Neural progenitor cell (in vitro differentiated cells): Measurements from ENCODE around the gene TCEAL1. TPM values are rescaled to one million over a fixed set of nuclear protein-coding genes. Genes with fewer than 3 reads are reported as not detected.

Experiments used
- DNase-seq: peaks from one replicate; pipeline ENCODE4 v3.0.0-alpha.2; 2016; ENCODE audit warnings: low spot score
- H2AFZ ChIP-seq: fragments of 200-600 bp; sonication (generic); replicated peaks from 2 replicates; pipeline ENCODE4 v1.6.1; 2016; ENCODE audit warnings: antibody characterized with exemption
- H3F3A ChIP-seq: fragments of 200-600 bp; sonication (generic); 2 replicates; pipeline ENCODE4 v1.6.1; 2016; ENCODE audit warnings: antibody characterized with exemption, low read depth
- H3K27ac ChIP-seq: fragments of 200-600 bp; sonication (generic); 2 replicates; pipeline ENCODE4 v1.5.1; 2016; ENCODE audit warnings: mild to moderate bottlenecking
- H3K27me3 ChIP-seq: fragments of 200-600 bp; sonication (generic); 2 replicates; pipeline ENCODE4 v1.6.1; 2016; ENCODE audit warnings: mild to moderate bottlenecking, moderate library complexity
- H3K36me3 ChIP-seq: fragments of 200-600 bp; sonication (generic); 2 replicates; pipeline ENCODE4 v1.5.1; 2016
- H3K4me1 ChIP-seq: fragments of 200-600 bp; sonication (generic); 2 replicates; pipeline ENCODE4 v1.6.1; 2016; ENCODE audit warnings: mixed run types
- H3K4me2 ChIP-seq: fragments of 200-600 bp; sonication (generic); 2 replicates; pipeline ENCODE4 v1.6.1; 2016
- H3K4me3 ChIP-seq: fragments of 200-600 bp; sonication (generic); 2 replicates; pipeline ENCODE4 v1.5.1; 2016
- H3K79me2 ChIP-seq: fragments of 200-600 bp; sonication (generic); 2 replicates; pipeline ENCODE4 v1.6.1; 2016; ENCODE audit warnings: low read depth
- H3K9ac ChIP-seq: fragments of 200-600 bp; sonication (generic); 2 replicates; pipeline ENCODE4 v1.6.1; 2016
- H3K9me3 ChIP-seq: fragments of 200-600 bp; sonication (generic); 2 replicates; pipeline ENCODE4 v1.5.1; 2016; ENCODE audit warnings: low read depth
- H4K20me1 ChIP-seq: fragments of 200-600 bp; sonication (generic); 2 replicates; pipeline ENCODE4 v1.6.1; 2016; ENCODE audit warnings: low read depth
- H3K27ac Mint-ChIP-seq: 3 replicates; pipeline ENCODE4 v1.8.0; 2021; ENCODE audit warnings: mixed read lengths
- H3K27me3 Mint-ChIP-seq: 2 replicates; pipeline ENCODE4 v1.8.0; 2022; ENCODE audit warnings: low read depth, mild to moderate bottlenecking, inconsistent platforms, moderate library complexity, mixed read lengths; ENCODE audit not compliant: insufficient read depth
- H3K36me3 Mint-ChIP-seq: 3 replicates; pipeline ENCODE4 v1.8.0; 2021; ENCODE audit warnings: mixed read lengths
- H3K4me1 Mint-ChIP-seq: 3 replicates; pipeline ENCODE4 v1.8.0; 2021; ENCODE audit warnings: mixed read lengths
- H3K4me3 Mint-ChIP-seq: 3 replicates; pipeline ENCODE4 v1.8.0; 2021; ENCODE audit warnings: mild to moderate bottlenecking, moderate library complexity, mixed read lengths
- H3K9me3 Mint-ChIP-seq: 3 replicates; pipeline ENCODE4 v1.8.0; 2020; ENCODE audit warnings: mixed read lengths
- CTCF ChIP-seq: fragments of 200-600 bp; sonication (generic); IDR thresholded peaks from 2 replicates; pipeline ENCODE4 v1.5.1; 2017; ENCODE audit warnings: antibody characterized with exemption, mild to moderate bottlenecking
- EZH2 ChIP-seq: fragments of 200-600 bp; sonication (generic); IDR thresholded peaks from 2 replicates; pipeline ENCODE4 v1.6.1; 2017; ENCODE audit warnings: antibody characterized with exemption, mild to moderate bottlenecking, moderate library complexity
- EZH2phosphoT487 ChIP-seq: fragments of 200-600 bp; sonication (generic); IDR thresholded peaks from 2 replicates; pipeline ENCODE4 v1.6.1; 2017; ENCODE audit warnings: antibody characterized with exemption
- total RNA-seq: library from RNA; depleted of rRNA; stranded (reverse); fragments of >200 nt; gene quantifications from 2 replicates; pipeline ENCODE4 v1.2.3, GENCODE V29; 2015; ENCODE audit warnings: low replicate concordance

TCEAL1 gene
- total RNA-seq, 1 donor from 2014 or later, result 15.4 TPM

- no peak overlapping the region for H3K27ac ChIP-seq
- no peaks in the 10 kb centered on the region for H3K27me3 ChIP-seq
- no peaks in the 10 kb centered on the region for H3K9me3 ChIP-seq
- no peaks in the 10 kb centered on the region for H3K4me1 Mint-ChIP-seq
- no peaks in the 10 kb centered on the region for H3K4me1 ChIP-seq
- H3F3A ChIP-seq, result no peaks in the 10 kb centered on the region
- peaks cover 2% of the 10 kb centered on the region for H3K9me3 Mint-ChIP-seq
- H3K27ac Mint-ChIP-seq, result no peak overlapping the region
- H3K27me3 Mint-ChIP-seq, result peaks cover 3% of the 10 kb centered on the region
- H2AFZ ChIP-seq, result no peak overlapping the region
- no peaks in the 10 kb centered on the region for H3K79me2 ChIP-seq
- no peak for DNase-seq
- no peak overlapping the region for H3K4me2 ChIP-seq
- H3K4me3 ChIP-seq, result no peak overlapping the region
- H3K4me3 Mint-ChIP-seq, result no peak overlapping the region
- no peaks in the 10 kb centered on the region for H3K36me3 ChIP-seq
- TF ChIP-seq CTCF, result no peak
- no peak for TF ChIP-seq EZH2
- TF ChIP-seq EZH2phosphoT487, result no peak
- H3K9ac ChIP-seq, result no peak overlapping the region
- H3K36me3 Mint-ChIP-seq, result peaks cover 12% of the 10 kb centered on the region
- no peaks in the 10 kb centered on the region for H4K20me1 ChIP-seq
Observed at GRCh38 chrX:103613362-103613890, 15.3 kb upstream of the TCEAL1 start.

- Histone ChIP-seq H3K79me2 (no peaks in the 10 kb centered on the region), H3K36me3 (no peaks in the 10 kb centered on the region), H3K9me3 (no peaks in the 10 kb centered on the region), H3K27ac (no peak overlapping the region), H3K27me3 (no peaks in the 10 kb centered on the region), H3F3A (no peaks in the 10 kb centered on the region), H2AFZ (no peak overlapping the region), H3K4me2 (no peak overlapping the region), H3K9ac (no peak overlapping the region), H3K4me1 (no peaks in the 10 kb centered on the region), H4K20me1 (no peaks in the 10 kb centered on the region), H3K4me3 (no peak overlapping the region)
- no peak overlapping the region for H3K27ac Mint-ChIP-seq
- H3K9me3 Mint-ChIP-seq, result peaks cover 8% of the 10 kb centered on the region
- peaks cover 5% of the 10 kb centered on the region for H3K27me3 Mint-ChIP-seq
- no peak for TF ChIP-seq EZH2phosphoT487
- no peak for TF ChIP-seq CTCF
- peaks cover 26% of the 10 kb centered on the region for H3K36me3 Mint-ChIP-seq
- H3K4me1 Mint-ChIP-seq, result no peaks in the 10 kb centered on the region
- no peak overlapping the region for H3K4me3 Mint-ChIP-seq
- DNase-seq, result no peak
Observed at GRCh38 chrX:103614999-103615398, 13.8 kb upstream of the TCEAL1 start.

- H3K27ac Mint-ChIP-seq, result no peak overlapping the region
- no peak for DNase-seq
- no peak overlapping the region for H3K4me3 Mint-ChIP-seq
- H3K79me2 ChIP-seq, result no peaks in the 10 kb centered on the region
- no peaks in the 10 kb centered on the region for H3K4me1 Mint-ChIP-seq
- H3K27ac ChIP-seq, result no peak overlapping the region
- H2AFZ ChIP-seq, result no peak overlapping the region
- H3K27me3 Mint-ChIP-seq, result peaks cover 5% of the 10 kb centered on the region
- H3K9ac ChIP-seq, result no peak overlapping the region
- no peak overlapping the region for H3K4me2 ChIP-seq
- H3K9me3 Mint-ChIP-seq, result peaks cover 10% of the 10 kb centered on the region
- no peaks in the 10 kb centered on the region for H3K9me3 ChIP-seq
- no peaks in the 10 kb centered on the region for H4K20me1 ChIP-seq
- H3K36me3 Mint-ChIP-seq, result peaks cover 30% of the 10 kb centered on the region
- no peaks in the 10 kb centered on the region for H3F3A ChIP-seq
- no peaks in the 10 kb centered on the region for H3K27me3 ChIP-seq
- no peaks in the 10 kb centered on the region for H3K4me1 ChIP-seq
- H3K36me3 ChIP-seq, result no peaks in the 10 kb centered on the region
- no peak overlapping the region for H3K4me3 ChIP-seq
- no peak for TF ChIP-seq CTCF
- no peak for TF ChIP-seq EZH2
- no peak for TF ChIP-seq EZH2phosphoT487
Observed at GRCh38 chrX:103615781-103616371, 12.9 kb upstream of the TCEAL1 start.
